GM21447 (cell line): ENCODE measurements around the gene SHROOM4.

ENCODE experiments used
- ATAC-seq: cut with Tn5 transposase; IDR thresholded peaks from one replicate; pipeline ENCODE4 v1.9.1; 2021; ENCODE audit not compliant: unreplicated experiment

The SHROOM4 gene

GRCh38 chrX:50707955-50708699 is 105.9 kb downstream of the SHROOM4 start:
- no peak for ATAC-seq

- ATAC-seq: no peak
These were observed 106.6 kb downstream of the SHROOM4 start for GRCh38 chrX:50707405-50707804.

- no peak for ATAC-seq
These were observed 109.0 kb downstream of the SHROOM4 start for GRCh38 chrX:50705042-50705441.

DNA sequence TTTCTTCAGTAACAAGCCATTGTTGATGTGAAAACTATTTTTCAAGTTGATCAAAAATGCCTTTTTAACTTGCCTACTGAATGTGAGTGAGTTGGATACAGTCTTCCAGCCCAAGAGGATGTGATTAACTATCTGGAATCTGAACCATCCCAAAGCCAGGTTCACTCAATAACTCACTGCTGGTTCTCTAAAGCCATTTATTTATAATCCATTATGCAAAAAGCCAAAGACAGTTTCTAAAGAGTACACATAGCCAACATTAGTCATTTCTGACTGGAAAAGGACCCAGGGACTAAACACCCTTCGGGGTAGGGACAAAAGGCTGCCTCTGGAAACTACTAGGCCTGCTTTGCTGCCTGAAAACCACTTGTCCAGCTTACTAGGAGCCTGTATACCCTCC is 109.6 kb downstream of the SHROOM4 start:
- ATAC-seq: no peak

- no peak for ATAC-seq
These were observed 113.1 kb downstream of the SHROOM4 start for GRCh38 chrX:50700921-50701320.

- ATAC-seq: no peak
These were observed 115.0 kb downstream of the SHROOM4 start for GRCh38 chrX:50698944-50699343.

DNA sequence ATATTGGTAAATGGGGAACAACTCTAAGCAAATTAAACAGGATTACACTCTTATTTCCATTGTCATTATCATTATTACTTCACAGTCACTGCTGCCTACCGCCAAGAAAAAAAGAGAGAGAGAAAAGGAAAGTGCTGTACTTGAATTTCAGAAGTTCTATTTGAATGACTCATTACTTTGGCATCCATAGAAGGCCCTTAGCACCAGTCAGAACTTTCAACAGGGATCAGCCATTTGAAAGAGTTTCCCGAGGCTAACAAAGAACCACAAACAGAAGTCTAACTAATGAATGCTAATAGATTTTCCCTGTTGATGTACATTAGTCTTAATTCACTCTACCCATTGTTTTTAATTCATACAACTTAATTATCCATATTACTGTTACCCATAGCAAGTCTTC is 116.3 kb downstream of the SHROOM4 start:
- no peak for ATAC-seq

DNA sequence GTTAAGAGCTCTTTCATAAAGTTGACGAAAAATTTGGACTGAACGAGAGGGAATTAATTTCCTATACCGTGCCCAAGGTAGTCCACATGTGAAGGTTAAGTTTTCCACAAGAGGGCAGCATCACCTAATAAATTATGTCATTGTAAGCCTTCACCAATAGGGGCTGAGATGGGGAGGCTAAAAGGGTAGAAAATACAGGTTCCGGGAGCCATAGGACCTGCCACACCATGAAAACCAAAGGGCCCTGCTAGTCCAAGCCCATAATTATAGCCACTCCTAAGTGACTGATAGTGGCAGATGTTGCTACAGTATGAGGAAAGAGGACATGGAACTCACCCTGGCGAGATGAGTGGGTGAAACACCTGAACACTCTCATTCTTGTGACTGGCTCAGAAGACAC is 122.2 kb downstream of the SHROOM4 start:
- peak; percentile 85 for ATAC-seq

DNA sequence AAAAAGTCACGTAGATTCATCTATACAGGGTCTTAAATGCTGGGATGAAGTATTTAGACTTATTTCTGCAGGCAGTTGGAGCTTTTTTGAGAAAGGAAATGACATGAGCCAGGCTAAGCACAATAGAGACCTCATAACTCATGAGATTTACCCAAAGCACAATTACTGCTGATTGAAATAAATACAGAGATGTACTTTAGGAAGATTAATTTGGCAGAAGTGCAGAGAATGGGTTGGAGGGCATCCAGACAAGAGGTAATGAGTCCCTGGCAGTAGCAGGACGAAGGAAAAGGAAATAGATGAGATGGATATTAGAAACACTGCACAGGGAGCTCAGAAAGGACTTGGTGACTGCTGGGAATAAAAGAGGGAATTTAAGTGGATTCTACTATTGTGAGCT is 129.1 kb downstream of the SHROOM4 start:
- ATAC-seq: no peak

GRCh38 chrX:50680990-50681389 is 133.0 kb downstream of the SHROOM4 start:
- ATAC-seq: no peak

- ATAC-seq: no peak
These were observed 136.2 kb downstream of the SHROOM4 start for GRCh38 chrX:50677789-50678188.

DNA sequence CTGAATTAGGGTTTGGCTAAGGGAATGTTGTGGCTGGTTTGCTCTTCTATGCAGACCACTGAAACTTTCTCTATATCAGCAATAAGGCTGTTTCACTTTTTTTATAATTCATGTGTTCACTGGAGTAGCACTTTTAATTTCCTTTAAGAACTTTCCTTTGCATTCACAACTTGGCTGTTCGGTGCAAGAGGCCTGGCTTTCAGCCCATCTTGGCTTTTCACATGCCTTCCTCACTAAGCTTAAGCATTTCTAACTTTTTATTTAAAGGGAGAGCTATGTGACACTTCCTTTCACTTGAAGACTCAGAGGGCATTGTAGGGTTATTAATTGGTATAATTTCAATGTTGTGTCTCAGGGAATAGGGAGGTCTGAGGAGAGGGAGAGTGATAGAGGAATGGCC is 142.3 kb downstream of the SHROOM4 start:
- no peak for ATAC-seq

- ATAC-seq: no peak
These were observed 145.1 kb downstream of the SHROOM4 start for GRCh38 chrX:50668860-50669259.

- no peak for ATAC-seq
These were observed 165.8 kb downstream of the SHROOM4 start for GRCh38 chrX:50648156-50648555.

DNA sequence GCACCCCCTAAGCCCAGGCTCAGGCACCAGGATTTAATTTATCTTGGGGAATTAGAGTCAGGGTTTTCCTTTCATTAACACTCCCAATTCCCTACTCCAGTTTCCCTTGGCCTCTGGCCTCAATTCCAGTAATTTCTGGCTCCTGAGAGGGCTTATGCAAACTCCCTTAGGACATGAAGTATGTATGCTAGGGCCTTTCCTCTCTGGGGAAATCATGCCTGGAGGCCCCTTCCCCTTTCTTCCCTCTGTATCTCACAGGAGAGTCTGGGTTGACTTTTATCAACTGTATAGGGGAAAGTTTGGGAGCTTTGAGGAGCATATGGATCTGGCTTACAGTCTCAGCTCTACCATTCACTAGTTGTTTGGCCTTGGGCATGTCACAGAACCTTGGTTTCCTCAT is 169.5 kb downstream of the SHROOM4 start:
- ATAC-seq: no peak

- no peak for ATAC-seq
These were observed 170.4 kb downstream of the SHROOM4 start for GRCh38 chrX:50643525-50644137.

DNA sequence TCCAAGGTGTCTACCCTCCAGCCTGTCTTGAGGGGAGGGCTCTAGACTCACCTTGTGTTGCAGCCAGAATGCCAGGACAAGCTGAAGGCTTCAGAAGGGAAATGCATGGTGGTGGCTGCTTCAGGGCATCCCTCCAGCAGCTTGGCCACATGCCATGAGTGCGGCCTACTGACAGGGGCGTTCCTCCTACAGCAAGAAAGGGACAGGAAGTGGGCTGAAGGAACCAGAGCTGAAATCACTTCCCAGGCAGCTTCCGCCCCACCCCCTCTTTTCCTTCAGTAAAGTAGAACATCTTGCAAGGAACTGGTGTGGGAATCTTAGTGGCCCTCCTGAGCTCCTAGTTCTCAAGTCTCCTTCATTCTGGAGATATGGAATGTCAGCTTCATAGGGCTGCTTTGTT is 175.9 kb downstream of the SHROOM4 start:
- ATAC-seq: no peak

DNA sequence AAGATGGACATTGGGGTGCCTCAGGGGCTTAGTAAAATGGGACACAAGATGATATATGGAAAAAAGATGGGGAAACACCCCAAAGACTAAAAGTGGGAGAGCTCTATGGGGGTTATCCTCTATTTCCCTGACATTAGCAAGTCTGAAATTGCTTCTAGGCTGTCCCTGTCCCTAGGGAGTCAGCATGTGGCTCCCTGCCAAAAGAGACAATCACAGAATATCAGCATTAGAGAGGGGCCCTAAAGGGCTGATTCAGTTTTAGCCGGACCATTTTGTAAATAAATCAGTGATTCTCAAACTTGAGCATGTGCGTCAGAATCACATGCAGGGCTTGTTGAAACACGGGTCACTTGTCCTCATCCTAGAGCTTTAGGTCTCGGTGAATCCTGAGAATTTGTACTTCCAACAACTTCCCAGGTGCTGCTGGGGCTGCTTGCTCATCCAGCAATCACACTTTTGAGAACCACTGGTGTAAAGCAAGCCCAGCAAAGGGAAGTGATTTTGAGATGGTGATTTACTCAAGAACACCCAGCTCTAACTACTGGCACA is 178.1 kb downstream of the SHROOM4 start:
- no peak for ATAC-seq

GRCh38 chrX:50635162-50635561 is 178.8 kb downstream of the SHROOM4 start:
- no peak for ATAC-seq

DNA sequence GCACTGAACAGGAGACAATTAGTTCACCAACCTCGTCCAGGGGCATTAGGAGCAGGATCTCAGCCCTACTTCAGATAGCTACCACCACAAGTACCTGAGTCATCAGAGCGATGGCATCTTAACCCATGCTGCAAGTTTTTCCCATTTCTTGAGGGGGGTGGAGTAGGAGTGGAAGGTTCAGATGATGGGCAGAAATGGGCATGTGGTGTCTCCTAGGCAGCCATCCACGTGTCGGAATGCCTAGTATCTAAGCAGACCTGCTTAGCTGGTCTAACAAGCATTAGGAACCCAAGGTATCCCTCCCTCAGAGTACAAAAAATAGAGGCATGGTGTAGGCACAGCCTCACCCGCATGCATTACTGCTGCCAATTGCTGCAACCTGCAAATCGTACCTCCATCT is 184.2 kb downstream of the SHROOM4 start:
- no peak for ATAC-seq

- no peak for ATAC-seq
These were observed 186.3 kb downstream of the SHROOM4 start for GRCh38 chrX:50627696-50628095.

- ATAC-seq: no peak
These were observed 187.6 kb downstream of the SHROOM4 start for GRCh38 chrX:50626432-50626831.

DNA sequence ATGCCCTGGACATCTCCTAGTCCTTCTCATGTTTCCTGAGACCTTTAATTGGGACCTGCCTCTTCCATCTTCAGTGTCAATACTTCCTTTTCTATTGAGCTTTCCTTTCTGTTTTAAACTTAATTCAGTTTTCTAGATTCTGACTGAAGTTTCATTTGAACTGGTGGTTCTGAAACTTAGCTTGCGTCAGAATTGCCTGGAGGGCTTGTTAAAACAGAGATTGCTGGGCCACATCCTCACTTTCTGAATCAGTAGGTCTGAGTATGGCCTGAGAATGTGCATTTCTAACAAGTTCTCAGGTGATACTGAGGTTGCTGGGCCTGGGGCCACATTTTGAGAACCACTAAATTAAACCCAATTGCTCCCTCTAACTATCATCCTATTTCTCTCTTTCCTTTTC is 191.2 kb downstream of the SHROOM4 start:
- no peak for ATAC-seq
